SK-N-SH treated with all-trans-retinoic acid at 6 μM for 48 hours (cell line): ENCODE data around the gene MMADHC.

Source experiments
- ATAC-seq: fragments of 200-7000 bp; cut with Tn5 transposase; 3 replicates; pipeline ENCODE4 v1.9.1; 2020; ENCODE audit warnings: mild to moderate bottlenecking, moderate library complexity
- ARNTL ChIP-seq: fragments of 450-650 bp; formaldehyde crosslinking; IDR thresholded peaks from 2 replicates; pipeline ENCODE4 v1.5.0; 2020; ENCODE audit warnings: low read depth, mild to moderate bottlenecking, moderate library complexity, borderline replicate concordance
- BACH2 ChIP-seq: fragments of 250-450 bp; sonication (Bioruptor Pico); IDR thresholded peaks from 2 replicates; pipeline ENCODE4 v1.9.0; 2021; ENCODE audit warnings: mild to moderate bottlenecking, borderline replicate concordance
- CSDC2 ChIP-seq: fragments of 250-450 bp; sonication (Bioruptor Pico); IDR thresholded peaks from 2 replicates; pipeline ENCODE4 v1.5.0; 2020; ENCODE audit warnings: mild to moderate bottlenecking, moderate library complexity
- ESRRG ChIP-seq: fragments of 250-450 bp; sonication (Bioruptor Pico); IDR thresholded peaks from 2 replicates; pipeline ENCODE4 v1.6.1; 2021; ENCODE audit warnings: mild to moderate bottlenecking
- GLIS3 ChIP-seq: fragments of 250-450 bp; sonication (Bioruptor Pico); IDR thresholded peaks from 2 replicates; pipeline ENCODE4 v1.5.0; 2020; ENCODE audit warnings: mild to moderate bottlenecking, moderate library complexity
- ISL1 ChIP-seq: fragments of 250-450 bp; sonication (Bioruptor Pico); IDR thresholded peaks from 2 replicates; pipeline ENCODE4 v2.1.2; 2022; ENCODE audit warnings: mild to moderate bottlenecking, moderate library complexity
- OSR1 ChIP-seq: fragments of 250-450 bp; sonication (Bioruptor Pico); IDR thresholded peaks from 2 replicates; pipeline ENCODE4 v1.8.0; 2022; ENCODE audit warnings: moderate library complexity, mild to moderate bottlenecking, inconsistent platforms
- PPARA ChIP-seq: fragments of 250-450 bp; sonication (Bioruptor Pico); IDR thresholded peaks from 2 replicates; pipeline ENCODE4 v1.5.0; 2020; ENCODE audit warnings: mild to moderate bottlenecking, borderline replicate concordance
- RARB ChIP-seq: fragments of 250-450 bp; sonication (Bioruptor Pico); IDR thresholded peaks from 2 replicates; pipeline ENCODE4 v1.8.0; 2021; ENCODE audit warnings: mild to moderate bottlenecking, moderate library complexity
- SNAI2 ChIP-seq: fragments of 250-450 bp; sonication (Bioruptor Pico); IDR thresholded peaks from 2 replicates; pipeline ENCODE4 v1.5.0; 2020; ENCODE audit warnings: mild to moderate bottlenecking, moderate library complexity
- TCF4 ChIP-seq: fragments of 250-450 bp; sonication (Bioruptor Pico); IDR thresholded peaks from 2 replicates; pipeline ENCODE4 v1.8.0; 2021; ENCODE audit warnings: mild to moderate bottlenecking, moderate library complexity, borderline replicate concordance
- TOX ChIP-seq: fragments of 250-450 bp; sonication (Bioruptor Pico); IDR thresholded peaks from 2 replicates; pipeline ENCODE4 v1.8.0; 2021; ENCODE audit warnings: mild to moderate bottlenecking, moderate library complexity, borderline replicate concordance
- ZC3H10 ChIP-seq: fragments of 250-450 bp; sonication (Bioruptor Pico); IDR thresholded peaks from 2 replicates; pipeline ENCODE4 v1.5.1; 2021; ENCODE audit warnings: mild to moderate bottlenecking, moderate library complexity
- ZFP3 ChIP-seq: fragments of 250-450 bp; sonication (Bioruptor Pico); IDR thresholded peaks from 2 replicates; pipeline ENCODE4 v1.5.0; 2020; ENCODE audit warnings: mild to moderate bottlenecking, moderate library complexity
- ZFP30 ChIP-seq: fragments of 450-650 bp; formaldehyde crosslinking; IDR thresholded peaks from 2 replicates; pipeline ENCODE4 v1.5.0; 2022; ENCODE audit warnings: mild to moderate bottlenecking, moderate library complexity
- ZNF565 ChIP-seq: fragments of 450-650 bp; formaldehyde crosslinking; conservative IDR thresholded peaks from 2 replicates; pipeline ENCODE4 v1.5.0; 2020; ENCODE audit warnings: low read depth, mild to moderate bottlenecking, moderate library complexity
- ZNF70 ChIP-seq: fragments of 450-650 bp; formaldehyde crosslinking; IDR thresholded peaks from 2 replicates; pipeline ENCODE4 v1.5.0; 2020; ENCODE audit warnings: mild to moderate bottlenecking, moderate library complexity
- ZNF8 ChIP-seq: fragments of 450-650 bp; formaldehyde crosslinking; IDR thresholded peaks from 2 replicates; pipeline ENCODE4 v1.5.0; 2020; ENCODE audit warnings: mild to moderate bottlenecking, moderate library complexity
- TF ChIP-seq, protein P1 (sequence below): fragments of 250-450 bp; sonication (Bioruptor Pico); IDR thresholded peaks from 2 replicates; pipeline ENCODE4 v1.5.1; 2020; ENCODE audit warnings: low read depth, mild to moderate bottlenecking, moderate library complexity
- TF ChIP-seq, protein P2 (sequence below): fragments of 250-450 bp; sonication (Bioruptor Pico); IDR thresholded peaks from 2 replicates; pipeline ENCODE4 v1.5.0; 2020; ENCODE audit warnings: mild to moderate bottlenecking, moderate library complexity
- TF ChIP-seq, protein P3 (sequence below): fragments of 250-450 bp; sonication (Bioruptor Pico); IDR thresholded peaks from 2 replicates; pipeline ENCODE4 v1.5.1; 2021; ENCODE audit warnings: mild to moderate bottlenecking, moderate library complexity
- TF ChIP-seq, protein P4 (sequence below): fragments of 250-450 bp; sonication (Bioruptor Pico); IDR thresholded peaks from 2 replicates; pipeline ENCODE4 v1.8.0; 2020; ENCODE audit warnings: mild to moderate bottlenecking, moderate library complexity, borderline replicate concordance

MMADHC gene

DNA sequence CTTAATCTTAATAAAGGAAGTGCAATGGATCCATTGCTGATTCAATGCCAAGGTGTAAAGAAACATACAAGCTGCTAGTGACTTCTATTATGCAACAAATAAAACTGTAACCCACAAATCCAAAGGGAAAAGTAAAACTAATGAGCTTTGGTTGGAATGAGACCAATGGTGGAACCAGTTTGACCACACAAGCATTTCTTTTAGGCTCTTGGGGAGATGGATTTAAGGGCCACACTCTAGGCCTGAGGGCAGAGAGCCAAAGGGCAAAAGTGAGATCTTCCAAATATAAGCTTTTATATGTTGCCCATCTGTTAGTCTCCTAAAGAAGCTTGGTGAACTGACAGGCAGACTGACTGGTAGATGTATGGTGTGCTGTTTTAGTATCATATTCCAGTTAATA lies 41.5 kb upstream of the MMADHC start:
- TF ChIP-seq ISL1 = no peak
- TF ChIP-seq PPARA (CRISPR knock-in tag) = no peak
- no peak for TF ChIP-seq BACH2
- no peak for TF ChIP-seq ZNF8
- TF ChIP-seq, protein P1, sequence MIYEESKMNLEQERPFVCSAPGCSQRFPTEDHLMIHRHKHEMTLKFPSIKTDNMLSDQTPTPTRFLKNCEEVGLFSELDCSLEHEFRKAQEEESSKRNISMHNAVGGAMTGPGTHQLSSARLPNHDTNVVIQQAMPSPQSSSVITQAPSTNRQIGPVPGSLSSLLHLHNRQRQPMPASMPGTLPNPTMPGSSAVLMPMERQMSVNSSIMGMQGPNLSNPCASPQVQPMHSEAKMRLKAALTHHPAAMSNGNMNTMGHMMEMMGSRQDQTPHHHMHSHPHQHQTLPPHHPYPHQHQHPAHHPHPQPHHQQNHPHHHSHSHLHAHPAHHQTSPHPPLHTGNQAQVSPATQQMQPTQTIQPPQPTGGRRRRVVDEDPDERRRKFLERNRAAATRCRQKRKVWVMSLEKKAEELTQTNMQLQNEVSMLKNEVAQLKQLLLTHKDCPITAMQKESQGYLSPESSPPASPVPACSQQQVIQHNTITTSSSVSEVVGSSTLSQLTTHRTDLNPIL = no peak
- TF ChIP-seq ZNF565 = no peak
- no peak for ATAC-seq

DNA sequence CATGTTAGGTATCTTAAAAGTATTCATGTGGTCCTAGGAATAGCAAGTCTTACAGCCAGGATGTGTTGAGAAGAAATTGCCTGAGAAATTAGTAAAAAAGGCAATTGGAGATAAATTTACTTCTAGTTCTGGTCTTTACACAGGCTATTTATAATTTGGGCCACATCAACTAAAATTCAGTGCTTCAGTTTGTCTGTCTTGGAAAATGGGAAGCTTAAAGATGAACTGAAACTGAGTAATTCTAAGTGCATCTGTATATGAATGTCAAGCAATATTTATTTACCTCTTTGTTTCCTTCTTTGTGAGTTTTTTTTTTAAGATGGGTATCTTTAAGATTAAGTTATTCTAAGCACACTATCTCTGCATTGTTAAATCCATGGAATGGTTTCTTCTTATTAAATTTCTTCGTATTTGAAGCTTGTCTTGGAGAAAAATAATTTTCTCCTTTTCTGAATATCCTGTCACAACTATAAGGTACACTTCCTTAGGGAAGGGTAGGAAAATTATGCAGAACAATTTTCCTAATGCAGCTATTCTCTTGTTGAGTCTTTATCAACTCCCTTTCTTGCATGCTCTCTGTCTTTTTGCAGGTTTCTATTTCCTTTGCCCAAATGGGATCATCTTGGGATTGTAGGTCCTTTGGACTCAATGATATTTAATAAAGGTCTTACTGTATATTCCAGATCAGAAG lies 39.7 kb upstream of the MMADHC start:
- no peak for ATAC-seq
- TF ChIP-seq, protein P2, sequence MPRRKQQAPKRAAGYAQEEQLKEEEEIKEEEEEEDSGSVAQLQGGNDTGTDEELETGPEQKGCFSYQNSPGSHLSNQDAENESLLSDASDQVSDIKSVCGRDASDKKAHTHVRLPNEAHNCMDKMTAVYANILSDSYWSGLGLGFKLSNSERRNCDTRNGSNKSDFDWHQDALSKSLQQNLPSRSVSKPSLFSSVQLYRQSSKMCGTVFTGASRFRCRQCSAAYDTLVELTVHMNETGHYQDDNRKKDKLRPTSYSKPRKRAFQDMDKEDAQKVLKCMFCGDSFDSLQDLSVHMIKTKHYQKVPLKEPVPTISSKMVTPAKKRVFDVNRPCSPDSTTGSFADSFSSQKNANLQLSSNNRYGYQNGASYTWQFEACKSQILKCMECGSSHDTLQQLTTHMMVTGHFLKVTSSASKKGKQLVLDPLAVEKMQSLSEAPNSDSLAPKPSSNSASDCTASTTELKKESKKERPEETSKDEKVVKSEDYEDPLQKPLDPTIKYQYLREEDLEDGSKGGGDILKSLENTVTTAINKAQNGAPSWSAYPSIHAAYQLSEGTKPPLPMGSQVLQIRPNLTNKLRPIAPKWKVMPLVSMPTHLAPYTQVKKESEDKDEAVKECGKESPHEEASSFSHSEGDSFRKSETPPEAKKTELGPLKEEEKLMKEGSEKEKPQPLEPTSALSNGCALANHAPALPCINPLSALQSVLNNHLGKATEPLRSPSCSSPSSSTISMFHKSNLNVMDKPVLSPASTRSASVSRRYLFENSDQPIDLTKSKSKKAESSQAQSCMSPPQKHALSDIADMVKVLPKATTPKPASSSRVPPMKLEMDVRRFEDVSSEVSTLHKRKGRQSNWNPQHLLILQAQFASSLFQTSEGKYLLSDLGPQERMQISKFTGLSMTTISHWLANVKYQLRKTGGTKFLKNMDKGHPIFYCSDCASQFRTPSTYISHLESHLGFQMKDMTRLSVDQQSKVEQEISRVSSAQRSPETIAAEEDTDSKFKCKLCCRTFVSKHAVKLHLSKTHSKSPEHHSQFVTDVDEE (CRISPR knock-in tag) = no peak
- TF ChIP-seq GLIS3 (CRISPR knock-in tag) = no peak
- TF ChIP-seq RARB (CRISPR knock-in tag) = no peak
- no peak for TF ChIP-seq SNAI2 (CRISPR knock-in tag)
- TF ChIP-seq, protein P3, sequence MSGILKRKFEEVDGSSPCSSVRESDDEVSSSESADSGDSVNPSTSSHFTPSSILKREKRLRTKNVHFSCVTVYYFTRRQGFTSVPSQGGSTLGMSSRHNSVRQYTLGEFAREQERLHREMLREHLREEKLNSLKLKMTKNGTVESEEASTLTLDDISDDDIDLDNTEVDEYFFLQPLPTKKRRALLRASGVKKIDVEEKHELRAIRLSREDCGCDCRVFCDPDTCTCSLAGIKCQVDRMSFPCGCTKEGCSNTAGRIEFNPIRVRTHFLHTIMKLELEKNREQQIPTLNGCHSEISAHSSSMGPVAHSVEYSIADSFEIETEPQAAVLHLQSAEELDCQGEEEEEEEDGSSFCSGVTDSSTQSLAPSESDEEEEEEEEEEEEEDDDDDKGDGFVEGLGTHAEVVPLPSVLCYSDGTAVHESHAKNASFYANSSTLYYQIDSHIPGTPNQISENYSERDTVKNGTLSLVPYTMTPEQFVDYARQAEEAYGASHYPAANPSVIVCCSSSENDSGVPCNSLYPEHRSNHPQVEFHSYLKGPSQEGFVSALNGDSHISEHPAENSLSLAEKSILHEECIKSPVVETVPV (CRISPR knock-in tag) = no peak
- no peak for TF ChIP-seq ARNTL (CRISPR knock-in tag)
- TF ChIP-seq BACH2 = no peak
- no peak for TF ChIP-seq ZNF70 (CRISPR knock-in tag)
- no peak for TF ChIP-seq ZFP3 (CRISPR knock-in tag)
- no peak for TF ChIP-seq CSDC2
- no peak for TF ChIP-seq TOX (CRISPR knock-in tag)
- no peak for TF ChIP-seq ZNF8
- TF ChIP-seq OSR1 (CRISPR knock-in tag) = no peak
- TF ChIP-seq ESRRG (CRISPR knock-in tag) = no peak
- TF ChIP-seq PPARA (CRISPR knock-in tag) = no peak
- TF ChIP-seq, protein P4, sequence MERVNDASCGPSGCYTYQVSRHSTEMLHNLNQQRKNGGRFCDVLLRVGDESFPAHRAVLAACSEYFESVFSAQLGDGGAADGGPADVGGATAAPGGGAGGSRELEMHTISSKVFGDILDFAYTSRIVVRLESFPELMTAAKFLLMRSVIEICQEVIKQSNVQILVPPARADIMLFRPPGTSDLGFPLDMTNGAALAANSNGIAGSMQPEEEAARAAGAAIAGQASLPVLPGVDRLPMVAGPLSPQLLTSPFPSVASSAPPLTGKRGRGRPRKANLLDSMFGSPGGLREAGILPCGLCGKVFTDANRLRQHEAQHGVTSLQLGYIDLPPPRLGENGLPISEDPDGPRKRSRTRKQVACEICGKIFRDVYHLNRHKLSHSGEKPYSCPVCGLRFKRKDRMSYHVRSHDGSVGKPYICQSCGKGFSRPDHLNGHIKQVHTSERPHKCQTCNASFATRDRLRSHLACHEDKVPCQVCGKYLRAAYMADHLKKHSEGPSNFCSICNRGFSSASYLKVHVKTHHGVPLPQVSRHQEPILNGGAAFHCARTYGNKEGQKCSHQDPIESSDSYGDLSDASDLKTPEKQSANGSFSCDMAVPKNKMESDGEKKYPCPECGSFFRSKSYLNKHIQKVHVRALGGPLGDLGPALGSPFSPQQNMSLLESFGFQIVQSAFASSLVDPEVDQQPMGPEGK (CRISPR knock-in tag) = no peak
- TF ChIP-seq TCF4 (CRISPR knock-in tag) = no peak
- TF ChIP-seq, all 23 proteins: peak for 0

DNA sequence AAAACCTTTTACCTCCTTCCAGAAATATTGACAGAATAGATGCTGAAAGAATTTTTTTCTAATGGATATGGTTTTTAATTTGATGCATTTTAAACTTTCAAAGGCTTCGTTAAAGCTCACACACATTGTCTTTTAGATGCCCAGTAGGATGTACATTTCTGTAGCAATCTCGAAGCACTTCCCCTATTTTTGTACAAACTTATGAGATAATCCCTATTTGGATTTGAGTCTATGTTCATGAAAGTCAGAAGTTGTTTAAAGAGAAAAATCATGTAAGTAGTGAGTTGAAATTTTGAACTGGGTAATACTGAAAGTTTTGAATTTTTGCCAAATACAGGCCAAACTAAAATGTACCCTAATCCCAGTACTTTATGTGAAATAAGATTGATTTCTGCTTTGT lies 38.1 kb upstream of the MMADHC start:
- TF ChIP-seq ZNF70 (CRISPR knock-in tag) (no peak), BACH2 (no peak), PPARA (CRISPR knock-in tag) (no peak), OSR1 (CRISPR knock-in tag) (no peak), CSDC2 (no peak)
- ATAC-seq = no peak

DNA sequence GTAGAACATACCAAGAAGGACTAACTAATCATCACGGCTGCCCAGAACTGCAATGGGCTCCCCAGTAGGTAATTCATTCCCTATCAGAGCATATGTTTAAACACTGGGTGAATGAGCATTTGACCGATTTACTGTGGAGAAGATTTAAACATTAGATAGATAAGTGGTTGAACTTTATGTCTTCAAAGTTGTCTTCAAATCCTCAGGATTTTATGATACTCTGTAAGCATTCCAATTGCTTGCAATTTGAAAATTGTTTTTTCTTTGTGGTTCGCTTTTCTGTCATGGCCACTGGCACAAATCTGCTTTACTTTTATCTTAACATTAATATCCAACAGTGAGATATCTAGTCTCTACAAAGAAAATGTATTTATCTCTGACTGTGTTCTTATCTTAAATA lies 37.7 kb upstream of the MMADHC start:
- ATAC-seq = no peak

More for the DNA sequence above, 37.7 kb upstream of the MMADHC start:
- TF ChIP-seq ZFP3 (CRISPR knock-in tag) (no peak), ZFP30 (CRISPR knock-in tag) (no peak), ISL1 (no peak), TOX (CRISPR knock-in tag) (no peak), GLIS3 (CRISPR knock-in tag) (no peak), ZC3H10 (CRISPR knock-in tag) (no peak), TCF4 (CRISPR knock-in tag) (no peak), CSDC2 (no peak), OSR1 (CRISPR knock-in tag) (no peak), ZNF565 (no peak), SNAI2 (CRISPR knock-in tag) (no peak), BACH2 (no peak), ESRRG (CRISPR knock-in tag) (no peak), ZNF8 (no peak)
- TF ChIP-seq, protein P1 = no peak
- TF ChIP-seq, protein P4 (CRISPR knock-in tag) = no peak
- TF ChIP-seq, protein P3 (CRISPR knock-in tag) = no peak
- TF ChIP-seq, all 23 proteins: peak for 0
